WTC11 (cell line): Measurements from ENCODE around the gene C1orf198.

Source experiments
- CREB1 ChIP-seq: sonication (generic); formaldehyde crosslinking; IDR thresholded peaks from 2 replicates; pipeline ENCODE4 v1.8.0; 2023; ENCODE audit warnings: mild to moderate bottlenecking, missing genetic modification reagents
- CTCF ChIP-seq: fragments of 200-600 bp; IDR thresholded peaks from 2 replicates; pipeline ENCODE4 v1.8.0; 2022; ENCODE audit warnings: antibody characterized with exemption
- ESRRA ChIP-seq: sonication (generic); formaldehyde crosslinking; IDR thresholded peaks from 2 replicates; pipeline ENCODE4 v1.8.1; 2022; ENCODE audit warnings: mild to moderate bottlenecking, missing genetic modification reagents, borderline replicate concordance
- GTF2I ChIP-seq: fragments of 250-450 bp; sonication (Bioruptor Pico); conservative IDR thresholded peaks from 2 replicates; pipeline ENCODE4 v1.4.0; 2021; ENCODE audit warnings: mild to moderate bottlenecking
- MAX ChIP-seq: sonication (generic); formaldehyde crosslinking; IDR thresholded peaks from 2 replicates; pipeline ENCODE4 v1.8.0; 2022; ENCODE audit warnings: mild to moderate bottlenecking, missing genetic modification reagents
- TF ChIP-seq, protein P1 (sequence below): sonication (generic); formaldehyde crosslinking; IDR thresholded peaks from 2 replicates; pipeline ENCODE4 v1.8.1; 2023; ENCODE audit warnings: mild to moderate bottlenecking, missing genetic modification reagents, moderate library complexity

- TF ChIP-seq CTCF (no peak), CREB1 (no peak), ESRRA (CRISPR knock-in tag) (no peak), GTF2I (CRISPR knock-in tag) (no peak), MAX (no peak)
- TF ChIP-seq, protein P1, sequence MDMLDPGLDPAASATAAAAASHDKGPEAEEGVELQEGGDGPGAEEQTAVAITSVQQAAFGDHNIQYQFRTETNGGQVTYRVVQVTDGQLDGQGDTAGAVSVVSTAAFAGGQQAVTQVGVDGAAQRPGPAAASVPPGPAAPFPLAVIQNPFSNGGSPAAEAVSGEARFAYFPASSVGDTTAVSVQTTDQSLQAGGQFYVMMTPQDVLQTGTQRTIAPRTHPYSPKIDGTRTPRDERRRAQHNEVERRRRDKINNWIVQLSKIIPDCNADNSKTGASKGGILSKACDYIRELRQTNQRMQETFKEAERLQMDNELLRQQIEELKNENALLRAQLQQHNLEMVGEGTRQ (CRISPR knock-in tag): no peak
These were observed 25.7 kb upstream of the C1orf198 start for GRCh38 chr1:230894032-230894431.
